ENCODE data around the gene SREBF1. TPM values are rescaled to one million over a fixed set of nuclear protein-coding genes. Genes with fewer than 3 reads are reported as not detected.
A peak's percentile ranks its signal among the peaks of the same experiment; 100 is the strongest.

Gene SREBF1
- total RNA-seq, 5 donors from 2014 or later (not counting 1 experiment from before 2014, with no cell fraction given): 24.6 to 279 (median 38.9) TPM

- H3K36me3 ChIP-seq (ENCODE audit: control insufficient read depth in 2 of 2, extremely low read depth in 1 of 2, insufficient read depth in 1 of 2, low read length in 1 of 2): peaks cover 5 to 22% of the 10 kb centered on the region in 2 donors
- H3K4me3 ChIP-seq (ENCODE audit: control insufficient read depth in 1 of 2, extremely low read depth in 1 of 2, low read length in 1 of 2): peak overlapping the region; percentile 24 to 35
- Mint-ChIP-seq H3K9me3 (no peaks in the 10 kb centered on the region), H3K36me3 (peaks cover 2% of the 10 kb centered on the region), H3K4me3 (peak overlapping the region; percentile 41 to 73 (median 71)), H3K27ac (peak overlapping the region; percentile 84 to 89), H3K4me1 (peaks cover 26 to 30% (median 26%) of the 10 kb centered on the region in 3 donors), H3K27me3 (no peaks in the 10 kb centered on the region)
- CTCF ChIA-PET: interaction anchor here (0.6 kb wide), 2 partner anchors 71 to 121 kb away, joined by 3 to 4 read pairs; no protein-coding TSS in a partner anchor
- DNase-seq (peak in 34 of 35 experiments; percentile 40 to 84 (median 66)), ATAC-seq (replicated peaks in 1 of 4) (peak; percentile 81 to 90 (median 86))
- peak overlapping the region; percentile 61 for H3K27ac ChIP-seq (ENCODE audit: low read length)
- no peaks in the 10 kb centered on the region for H3K27me3 ChIP-seq (replicated peaks in 1 of 2; ENCODE audit: control insufficient read depth in 2 of 2, extremely low read depth in 1 of 2, insufficient read depth in 2 of 2, low read length in 1 of 2)
- POLR2A ChIA-PET: interaction anchor here (0.5 to 0.7 kb wide), 3 partner anchors 9 to 46 kb away, joined by 3 to 9 read pairs (median 4); no protein-coding TSS in a partner anchor
- peaks cover 9 to 28% of the 10 kb centered on the region in 2 experiments for H3K4me1 ChIP-seq (ENCODE audit: control insufficient read depth in 1 of 2, extremely low read depth in 1 of 2, insufficient read depth in 2 of 2, low read length in 2 of 2)
- WGBS (ENCODE audit: insufficient coverage): 13% methylated on average over 28 of the region's 38 CpGs
- H3K9me3 ChIP-seq: no peaks in the 10 kb centered on the region
Observed at GRCh38 chr17:17792551-17793377, 44.0 kb downstream of the SREBF1 start.

- H3K27ac Mint-ChIP-seq: peak overlapping the region; percentile 74 to 89
- ATAC-seq (replicated peaks in 1 of 4) (peak in 1 of 4 experiments; percentile 7), DNase-seq (peak in 6 of 35 experiments; percentile 13 to 29 (median 24))
- no peaks in the 10 kb centered on the region for H3K36me3 Mint-ChIP-seq
- H3K36me3 ChIP-seq (ENCODE audit: control insufficient read depth in 2 of 2, extremely low read depth in 1 of 2, insufficient read depth in 1 of 2, low read length in 1 of 2): peaks cover 5 to 22% of the 10 kb centered on the region in 2 donors
- POLR2A ChIA-PET: interaction anchor here in 1 of 2 donors (0.6 to 0.7 kb wide), 2 partner anchors 10 to 22 kb away, joined by 3 to 9 read pairs; no protein-coding TSS in a partner anchor
- H3K4me3 Mint-ChIP-seq: peak overlapping the region; percentile 31 to 73 (median 37)
- H3K4me1 ChIP-seq (ENCODE audit: control insufficient read depth in 1 of 2, extremely low read depth in 1 of 2, insufficient read depth in 2 of 2, low read length in 2 of 2): peaks cover 9 to 28% of the 10 kb centered on the region in 2 experiments
- H3K4me3 ChIP-seq (ENCODE audit: control insufficient read depth in 1 of 2, extremely low read depth in 1 of 2, low read length in 1 of 2): no peak overlapping the region
- 83% methylated on average over 11 of the region's 18 CpGs for WGBS (ENCODE audit: insufficient coverage)
- peaks cover 25 to 30% (median 26%) of the 10 kb centered on the region in 3 donors for H3K4me1 Mint-ChIP-seq
- no peaks in the 10 kb centered on the region for H3K27me3 ChIP-seq (replicated peaks in 1 of 2; ENCODE audit: control insufficient read depth in 2 of 2, extremely low read depth in 1 of 2, insufficient read depth in 2 of 2, low read length in 1 of 2)
- H3K9me3 Mint-ChIP-seq: no peaks in the 10 kb centered on the region
- H3K9me3 ChIP-seq: no peaks in the 10 kb centered on the region
- no peaks in the 10 kb centered on the region for H3K27me3 Mint-ChIP-seq
- CTCF ChIA-PET: interaction anchor here in 1 of 2 donors (0.6 kb wide), 1 partner anchor 121 kb away, joined by 3 read pairs; no protein-coding TSS in a partner anchor
- H3K27ac ChIP-seq (ENCODE audit: low read length): peak overlapping the region; percentile 61
Observed at GRCh38 chr17:17792037-17792550, 44.7 kb downstream of the SREBF1 start.

- Mint-ChIP-seq H3K27me3 (no peaks in the 10 kb centered on the region), H3K9me3 (no peaks in the 10 kb centered on the region), H3K36me3 (no peaks in the 10 kb centered on the region), H3K4me1 (peaks cover 27 to 31% (median 28%) of the 10 kb centered on the region in 3 donors), H3K27ac (peak overlapping the region in 1 of 2 donors; percentile 73), H3K4me3 (no peak overlapping the region)
- ATAC-seq (replicated peaks in 1 of 4) (no peak), DNase-seq (no peak)
- Histone ChIP-seq H3K9me3 (no peaks in the 10 kb centered on the region), H3K27me3 (replicated peaks in 1 of 2; ENCODE audit: control insufficient read depth in 2 of 2, extremely low read depth in 1 of 2, insufficient read depth in 2 of 2, low read length in 1 of 2) (no peaks in the 10 kb centered on the region), H3K4me3 (ENCODE audit: control insufficient read depth in 1 of 2, extremely low read depth in 1 of 2, low read length in 1 of 2) (no peak overlapping the region), H3K36me3 (ENCODE audit: control insufficient read depth in 2 of 2, extremely low read depth in 1 of 2, insufficient read depth in 1 of 2, low read length in 1 of 2) (peaks cover 5 to 19% of the 10 kb centered on the region in 2 donors), H3K4me1 (ENCODE audit: control insufficient read depth in 1 of 2, extremely low read depth in 1 of 2, insufficient read depth in 2 of 2, low read length in 2 of 2) (peaks cover 9 to 28% of the 10 kb centered on the region in 2 experiments), H3K27ac (ENCODE audit: low read length) (no peak overlapping the region)
- CTCF ChIA-PET: no interaction called here
- 96% methylated on average over 21 of the region's 26 CpGs for WGBS (ENCODE audit: insufficient coverage)
- POLR2A ChIA-PET: no interaction called here
Observed at GRCh38 chr17:17790637-17791464, 45.9 kb downstream of the SREBF1 start.

- H3K36me3 ChIP-seq (ENCODE audit: control insufficient read depth in 2 of 2, extremely low read depth in 1 of 2, insufficient read depth in 1 of 2, low read length in 1 of 2): peaks cover 5 to 11% of the 10 kb centered on the region in 2 donors
- ATAC-seq (replicated peaks in 1 of 4): no peak
- no peak overlapping the region for H3K4me3 ChIP-seq (ENCODE audit: control insufficient read depth in 1 of 2, extremely low read depth in 1 of 2, low read length in 1 of 2)
- Mint-ChIP-seq H3K9me3 (no peaks in the 10 kb centered on the region), H3K27ac (peak overlapping the region in 1 of 2 donors; percentile 27), H3K36me3 (no peaks in the 10 kb centered on the region), H3K27me3 (no peaks in the 10 kb centered on the region), H3K4me1 (peaks cover 34 to 40% (median 34%) of the 10 kb centered on the region in 3 donors), H3K4me3 (no peak overlapping the region)
- no peak for DNase-seq
- no peak overlapping the region for H3K27ac ChIP-seq (ENCODE audit: low read length)
- H3K4me1 ChIP-seq (ENCODE audit: control insufficient read depth in 1 of 2, extremely low read depth in 1 of 2, insufficient read depth in 2 of 2, low read length in 2 of 2): peaks cover 9 to 35% of the 10 kb centered on the region in 2 experiments
- H3K9me3 ChIP-seq: no peaks in the 10 kb centered on the region
- 80% methylated on average over 2 of the region's 12 CpGs for WGBS (ENCODE audit: insufficient coverage)
- H3K27me3 ChIP-seq (replicated peaks in 1 of 2; ENCODE audit: control insufficient read depth in 2 of 2, extremely low read depth in 1 of 2, insufficient read depth in 2 of 2, low read length in 1 of 2): no peaks in the 10 kb centered on the region
- ChIA-PET CTCF (no interaction called here), POLR2A (no interaction called here)
Observed at GRCh38 chr17:17789828-17790636, 46.8 kb downstream of the SREBF1 start.

- POLR2A ChIA-PET: no interaction called here
- Mint-ChIP-seq H3K36me3 (no peaks in the 10 kb centered on the region), H3K4me1 (peaks cover 40 to 43% (median 40%) of the 10 kb centered on the region in 3 donors), H3K27ac (peak overlapping the region in 1 of 2 donors; percentile 27), H3K9me3 (no peaks in the 10 kb centered on the region), H3K27me3 (no peaks in the 10 kb centered on the region), H3K4me3 (no peak overlapping the region)
- Histone ChIP-seq H3K9me3 (no peaks in the 10 kb centered on the region), H3K4me3 (ENCODE audit: control insufficient read depth in 1 of 2, extremely low read depth in 1 of 2, low read length in 1 of 2) (no peak overlapping the region), H3K27me3 (replicated peaks in 1 of 2; ENCODE audit: control insufficient read depth in 2 of 2, extremely low read depth in 1 of 2, insufficient read depth in 2 of 2, low read length in 1 of 2) (peaks cover 0 to 2% of the 10 kb centered on the region in 2 experiments), H3K27ac (ENCODE audit: low read length) (no peak overlapping the region), H3K4me1 (ENCODE audit: control insufficient read depth in 1 of 2, extremely low read depth in 1 of 2, insufficient read depth in 2 of 2, low read length in 2 of 2) (peaks cover 14 to 41% of the 10 kb centered on the region in 2 experiments), H3K36me3 (ENCODE audit: control insufficient read depth in 2 of 2, extremely low read depth in 1 of 2, insufficient read depth in 1 of 2, low read length in 1 of 2) (peaks cover 5 to 6% of the 10 kb centered on the region in 2 donors)
- DNase-seq (no peak), ATAC-seq (replicated peaks in 1 of 4) (no peak)
- CTCF ChIA-PET: no interaction called here
- 97% methylated on average over 6 of the region's 6 CpGs for WGBS (ENCODE audit: insufficient coverage)
Observed at GRCh38 chr17:17789410-17789809, 47.4 kb downstream of the SREBF1 start.

All from T-cell (primary cell).